GM12891 (cell line): ENCODE measurements around the gene PCDHGB1.
"Not testable (repeated sequence)": the region's sequence is repeated elsewhere in the genome, so short reads cannot be mapped to it uniquely, and the experiment has no call there.

Experiments used
- DNase-seq: peaks from one replicate; pipeline ENCODE4 v3.0.0; 2011; ENCODE audit warnings: low spot score; ENCODE audit not compliant: insufficient read length
- FAIRE-seq: peaks from 2 replicates; lab custom pipeline; 2011; peaks lifted over from hg19 to GRCh38; lab: Jason Lieb, UNC
- PAX5 ChIP-seq: IDR thresholded peaks from 2 replicates; pipeline ENCODE4 v1.6.1; 2011; ENCODE audit warnings: low read length, moderate library complexity, mild to moderate bottlenecking; ENCODE audit not compliant: insufficient read depth, severe bottlenecking
- POLR2A ChIP-seq: IDR thresholded peaks from 2 replicates; pipeline ENCODE4 v1.6.1; 2011; ENCODE audit warnings: low read depth, low read length, control low read depth
- POLR2AphosphoS5 ChIP-seq: IDR thresholded peaks from 2 replicates; pipeline ENCODE4 v1.6.1; 2011; ENCODE audit warnings: low read depth, low read length, control low read depth
- POU2F2 ChIP-seq: IDR thresholded peaks from 2 replicates; pipeline ENCODE4 v1.6.1; 2011; ENCODE audit warnings: low read depth, mild to moderate bottlenecking, control low read depth, low read length, moderate library complexity
- SPI1 ChIP-seq: IDR thresholded peaks from 2 replicates; pipeline ENCODE4 v1.6.1; 2011; ENCODE audit warnings: low read depth, low read length, control low read depth
- TAF1 ChIP-seq: IDR thresholded peaks from 2 replicates; pipeline ENCODE4 v1.6.1; 2011; ENCODE audit warnings: low read depth, low read length, control low read depth

The PCDHGB1 gene

GRCh38 chr5:141363952-141364660 lies 14.2 kb downstream of the PCDHGB1 start, which contains the start of gene PCDHGA5:
TSS of gene PCDHGA5 (plus strand) at chr5:141364162. CDS start at chr5:141364331, 169 bp downstream.
- no peak for FAIRE-seq
- TF ChIP-seq TAF1 (no peak), SPI1 (no peak), POLR2AphosphoS5 (no peak), POLR2A (no peak), PAX5 (no peak), POU2F2 (no peak)
- no peak for DNase-seq

DNA sequence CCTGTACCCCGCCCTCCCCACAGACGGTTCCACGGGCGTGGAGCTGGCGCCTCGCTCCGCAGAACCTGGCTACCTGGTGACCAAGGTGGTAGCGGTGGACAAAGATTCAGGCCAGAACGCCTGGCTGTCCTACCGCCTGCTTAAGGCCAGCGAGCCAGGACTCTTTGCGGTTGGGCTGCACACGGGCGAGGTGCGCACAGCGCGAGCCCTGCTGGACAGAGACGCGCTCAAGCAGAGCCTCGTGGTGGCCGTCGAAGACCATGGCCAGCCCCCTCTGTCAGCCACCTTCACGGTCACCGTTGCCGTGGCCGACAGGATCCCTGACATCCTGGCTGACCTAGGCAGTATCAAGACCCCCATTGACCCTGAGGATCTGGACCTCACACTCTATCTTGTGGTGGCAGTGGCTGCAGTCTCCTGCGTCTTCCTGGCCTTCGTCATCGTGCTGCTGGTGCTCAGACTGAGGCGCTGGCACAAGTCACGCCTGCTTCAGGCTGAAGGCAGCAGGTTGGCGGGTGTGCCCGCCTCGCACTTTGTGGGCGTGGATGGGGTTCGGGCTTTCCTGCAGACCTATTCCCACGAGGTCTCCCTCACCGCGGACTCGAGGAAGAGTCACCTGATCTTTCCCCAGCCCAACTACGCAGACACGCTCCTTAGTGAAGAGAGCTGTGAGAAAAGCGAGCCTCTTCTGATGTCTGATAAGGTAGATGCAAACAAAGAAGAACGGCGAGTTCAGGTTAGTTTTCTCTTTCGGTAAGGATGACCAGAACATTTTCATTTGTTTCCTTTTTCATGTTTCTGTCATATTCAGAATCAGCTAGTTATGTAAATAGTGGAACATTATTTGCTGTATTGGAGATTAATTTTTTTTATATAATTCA lies 16.4 kb downstream of the PCDHGB1 start:
- DNase-seq, result no peak
- TF ChIP-seq SPI1, result no peak
- TF ChIP-seq POU2F2, result no peak
- no peak for TF ChIP-seq POLR2AphosphoS5
- no peak for TF ChIP-seq TAF1
- no peak for FAIRE-seq

GRCh38 chr5:141369994-141370848 lies 20.3 kb downstream of the PCDHGB1 start, which contains the start of gene PCDHGB3:
TSS of gene PCDHGB3 (plus strand) at chr5:141370242. CDS start at chr5:141370395, 153 bp downstream.
- DNase-seq, result peak; percentile 43
- TF ChIP-seq TAF1 (no peak), SPI1 (no peak), POU2F2 (no peak), POLR2AphosphoS5 (no peak), PAX5 (no peak), POLR2A (no peak)

GRCh38 chr5:141371572-141372475 lies 21.9 kb downstream of the PCDHGB1 start:
- FAIRE-seq (no peak), DNase-seq (no peak)
- TF ChIP-seq POLR2AphosphoS5 (no peak), PAX5 (no peak), POLR2A (no peak), TAF1 (no peak), POU2F2 (no peak), SPI1 (no peak)

More at GRCh38 chr5:141369994-141370848, 20.3 kb downstream of the PCDHGB1 start, which contains the start of gene PCDHGB3:
- peak; percentile 5 for FAIRE-seq

GRCh38 chr5:141373673-141374317 lies 23.9 kb downstream of the PCDHGB1 start, which contains the start of gene PCDHGA6:
TSS of gene PCDHGA6 (plus strand) at chr5:141373891. CDS start at chr5:141374084, 193 bp downstream.
- no peak for DNase-seq
- FAIRE-seq, result no peak
- TF ChIP-seq SPI1 (no peak), POU2F2 (no peak), PAX5 (no peak), TAF1 (no peak), POLR2A (no peak), POLR2AphosphoS5 (no peak)

GRCh38 chr5:141374627-141375026 lies 24.7 kb downstream of the PCDHGB1 start:
- TF ChIP-seq POLR2AphosphoS5 (no peak), TAF1 (no peak), POU2F2 (no peak), POLR2A (no peak), PAX5 (no peak), SPI1 (no peak)
- DNase-seq (no peak), FAIRE-seq (no peak)

GRCh38 chr5:141375444-141376155 lies 25.7 kb downstream of the PCDHGB1 start:
- not testable (repeated sequence) for FAIRE-seq

More at GRCh38 chr5:141375444-141376155, 25.7 kb downstream of the PCDHGB1 start:
- DNase-seq, result not testable (repeated sequence)
